ENCODE results near the gene UGT2A2.
A peak's percentile ranks its signal among the peaks of the same experiment; 100 is the strongest.

UGT2A2 gene

DNA sequence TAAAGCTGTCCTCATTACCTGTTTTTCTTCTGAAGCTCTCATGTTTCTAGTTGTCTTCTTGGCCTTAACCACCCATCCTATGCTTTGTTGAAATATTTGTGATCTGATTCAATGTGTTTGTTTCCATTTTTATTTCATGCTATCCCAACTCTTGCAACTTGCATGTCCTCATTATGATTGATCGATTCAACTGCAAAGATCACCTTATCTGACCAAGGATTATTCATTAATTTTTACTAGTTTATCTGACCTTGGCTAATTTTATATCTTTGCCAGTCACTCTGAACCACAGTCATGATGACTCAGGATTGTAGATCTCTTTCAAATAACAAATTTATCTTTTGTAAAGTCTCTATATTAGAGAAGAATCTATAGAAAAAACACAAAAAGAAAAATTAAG lies 70.7 kb downstream of the UGT2A2 start:
- no peak for DNase-seq

DNA sequence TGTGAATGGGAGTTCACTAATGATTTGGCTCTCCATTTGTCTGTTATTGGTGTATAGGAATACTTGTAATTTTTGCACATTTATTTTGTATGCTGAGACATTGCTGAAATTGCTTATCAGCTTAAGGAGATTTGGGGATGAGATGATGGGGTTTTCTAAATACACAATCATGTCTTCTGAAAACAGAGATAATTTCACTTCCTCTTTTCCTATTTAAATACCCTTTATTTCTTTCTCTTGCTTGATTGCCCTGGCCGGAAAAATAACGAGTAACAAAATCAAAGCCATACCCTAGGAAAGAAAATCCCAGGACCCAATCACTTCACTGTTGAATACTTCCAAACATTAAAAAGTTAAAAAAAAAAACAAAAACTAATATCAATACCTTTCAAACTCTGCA lies 76.0 kb downstream of the UGT2A2 start:
- no peak for DNase-seq

GRCh38 chr4:69549651-69550050 lies 89.8 kb downstream of the UGT2A2 start:
- no peak for DNase-seq

GRCh38 chr4:69546134-69546765 lies 93.2 kb downstream of the UGT2A2 start:
- peak; percentile 1 for DNase-seq

Data from hematopoietic multipotent progenitor cell treated with erythropoietin and hydrocortisone succinate and interleukin-3 and kit ligand, for 8 days (in vitro differentiated cells).